CD4-positive, CD25-positive, alpha-beta regulatory T cell (primary cell): ENCODE data around the gene SLC8A1. TPM values are rescaled to one million over a fixed set of nuclear protein-coding genes. Genes with fewer than 3 reads are reported as not detected.

ENCODE experiments used
- ATAC-seq, 2 donors: fragments of 150-1000 bp; cut with Tn5 transposase; one replicate each; pipeline ENCODE4 v1.10.0; 2021; ENCODE audit warnings: low read depth in 2 of 2, moderate number of reproducible peaks in 2 of 2, moderate library complexity in 1 of 2
- DNase-seq, 3 donors: peaks; one replicate each; pipeline versions ENCODE4 v3.0.0 to v3.0.0-alpha.2; 2012 to 2022; ENCODE audit warnings: mixed read lengths in 1 of 3
- H3K27ac ChIP-seq: one replicate; pipeline ENCODE4 v1.7.0; 2013; ENCODE audit warnings: mild to moderate bottlenecking, low read length; ENCODE audit not compliant: insufficient read depth, poor library complexity, severe bottlenecking
- H3K27me3 ChIP-seq: one replicate; pipeline ENCODE4 v1.7.0; 2013; ENCODE audit warnings: low read length; ENCODE audit not compliant: control insufficient read depth, insufficient read depth
- H3K36me3 ChIP-seq: one replicate; pipeline ENCODE4 v1.7.0; 2013; ENCODE audit warnings: mild to moderate bottlenecking, low read length, moderate library complexity; ENCODE audit not compliant: control insufficient read depth, insufficient read depth
- H3K4me1 ChIP-seq: 2 replicates; pipeline ENCODE4 v1.7.0; 2013; ENCODE audit warnings: mild to moderate bottlenecking, low read length; ENCODE audit not compliant: insufficient read depth, control insufficient read depth, poor library complexity, severe bottlenecking
- H3K4me3 ChIP-seq: one replicate; pipeline ENCODE4 v1.7.0; 2013; ENCODE audit warnings: low read depth, mild to moderate bottlenecking, low read length, moderate library complexity
- H3K9me3 ChIP-seq, 2 experiments: 1 replicate in 1 of 2; 2 replicates in 1 of 2; pipeline ENCODE4 v1.7.0; 2013; ENCODE audit warnings: low read length in 2 of 2, mild to moderate bottlenecking in 1 of 2, moderate library complexity in 1 of 2; ENCODE audit not compliant: control insufficient read depth in 2 of 2
- H3K27ac Mint-ChIP-seq, 3 donors: one replicate each; pipeline ENCODE4 v1.8.0; 2020 to 2022; ENCODE audit warnings: mild to moderate bottlenecking in 3 of 3, mixed read lengths in 3 of 3, moderate library complexity in 2 of 3
- H3K27me3 Mint-ChIP-seq: one replicate; pipeline ENCODE4 v1.8.0; 2022; ENCODE audit warnings: mild to moderate bottlenecking, mixed read lengths
- H3K36me3 Mint-ChIP-seq: one replicate; pipeline ENCODE4 v1.8.0; 2020; ENCODE audit warnings: mixed read lengths
- H3K4me1 Mint-ChIP-seq, 4 donors: one replicate each; pipeline ENCODE4 v1.8.0; 2020 to 2022; ENCODE audit warnings: mixed read lengths in 4 of 4, mild to moderate bottlenecking in 1 of 4
- H3K4me3 Mint-ChIP-seq, 4 donors: one replicate each; pipeline ENCODE4 v1.8.0; 2020 to 2022; ENCODE audit warnings: mild to moderate bottlenecking in 4 of 4, mixed read lengths in 4 of 4, moderate library complexity in 3 of 4
- H3K9me3 Mint-ChIP-seq, 7 donors: one replicate each; pipeline ENCODE4 v1.8.0; 2020 to 2022; ENCODE audit warnings: mixed read lengths in 7 of 7, mild to moderate bottlenecking in 3 of 7, moderate library complexity in 2 of 7
- polyA plus RNA-seq, 4 donors: library from polyadenylated mRNA; unstranded; fragments of 300-500 nt; fragmentation: Illumina TruSeq; gene quantifications; one replicate each; pipeline ENCODE4 v1.2.3, GENCODE V29; 2021
- total RNA-seq: library from RNA; stranded (reverse); gene quantifications from one replicate; pipeline ENCODE4 v1.2.3, GENCODE V29; 2022

Gene SLC8A1
- total and polyA plus RNA-seq, 5 donors from 2014 or later = 0.22 to 0.43 TPM; not detected in 3

DNA sequence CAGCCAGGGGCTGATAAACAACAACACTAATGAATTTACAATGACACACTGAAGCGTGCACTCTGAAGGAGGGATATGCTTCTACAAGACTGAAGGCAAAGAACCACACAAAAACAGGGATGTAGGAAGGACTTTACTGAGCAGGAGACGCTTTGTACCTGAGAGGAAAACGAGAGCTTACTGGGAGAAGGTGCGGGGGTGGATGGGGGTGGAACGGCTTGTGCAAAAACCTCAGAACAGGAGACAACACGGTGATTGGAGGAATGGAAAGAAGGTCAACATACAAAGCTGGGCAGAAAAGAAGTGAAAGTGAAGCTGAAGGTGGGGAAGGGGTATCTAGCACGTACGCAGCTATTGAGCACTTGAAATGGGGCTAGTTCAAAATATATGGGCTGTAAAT, 93.1 kb downstream of the SLC8A1 start:
- ATAC-seq (no peak), DNase-seq (no peak)
- H3K4me3 Mint-ChIP-seq = no peak overlapping the region
- H3K4me1 Mint-ChIP-seq = no peaks in the 10 kb centered on the region
- Histone ChIP-seq H3K4me3 (no peak overlapping the region), H3K4me1 (no peaks in the 10 kb centered on the region), H3K36me3 (no peaks in the 10 kb centered on the region), H3K27me3 (no peaks in the 10 kb centered on the region), H3K9me3 (no peaks in the 10 kb centered on the region), H3K27ac (no peak overlapping the region)
- no peak overlapping the region for H3K27ac Mint-ChIP-seq
- H3K36me3 Mint-ChIP-seq = no peaks in the 10 kb centered on the region
- no peaks in the 10 kb centered on the region for H3K9me3 Mint-ChIP-seq
- no peaks in the 10 kb centered on the region for H3K27me3 Mint-ChIP-seq

GRCh38 chr2:40357667-40358066, 94.2 kb downstream of the SLC8A1 start:
- Histone ChIP-seq H3K4me1 (no peaks in the 10 kb centered on the region), H3K9me3 (no peaks in the 10 kb centered on the region), H3K27me3 (no peaks in the 10 kb centered on the region), H3K27ac (no peak overlapping the region), H3K36me3 (no peaks in the 10 kb centered on the region), H3K4me3 (no peak overlapping the region)
- Mint-ChIP-seq H3K27ac (no peak overlapping the region), H3K4me1 (no peaks in the 10 kb centered on the region), H3K27me3 (no peaks in the 10 kb centered on the region), H3K4me3 (no peak overlapping the region), H3K9me3 (no peaks in the 10 kb centered on the region), H3K36me3 (no peaks in the 10 kb centered on the region)
- ATAC-seq = no peak
- DNase-seq = no peak

DNA sequence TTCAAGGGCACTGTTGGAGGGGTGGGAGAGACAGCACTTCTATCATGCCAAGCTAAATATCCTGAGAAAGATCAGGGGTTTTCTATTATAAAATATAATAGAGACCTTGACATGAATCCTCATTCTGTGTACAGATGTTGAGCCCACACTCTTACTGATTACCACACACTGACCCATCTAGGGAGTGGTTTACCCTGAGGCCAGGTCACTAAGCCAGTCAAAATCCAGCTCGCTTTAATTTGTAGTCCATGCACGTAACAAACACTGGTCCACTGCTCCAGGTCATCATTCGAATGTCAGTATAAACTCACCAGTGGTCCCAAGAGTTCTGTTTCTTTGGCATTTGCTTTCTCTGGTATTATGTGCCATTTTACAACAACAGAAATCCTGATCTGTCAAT, 96.4 kb downstream of the SLC8A1 start:
- Histone ChIP-seq H3K4me3 (no peak overlapping the region), H3K4me1 (no peaks in the 10 kb centered on the region), H3K9me3 (no peaks in the 10 kb centered on the region), H3K27ac (no peak overlapping the region), H3K27me3 (no peaks in the 10 kb centered on the region), H3K36me3 (no peaks in the 10 kb centered on the region)
- no peaks in the 10 kb centered on the region for H3K36me3 Mint-ChIP-seq
- no peaks in the 10 kb centered on the region for H3K4me1 Mint-ChIP-seq
- no peak for ATAC-seq
- H3K27me3 Mint-ChIP-seq = no peaks in the 10 kb centered on the region
- H3K4me3 Mint-ChIP-seq = no peak overlapping the region
- no peaks in the 10 kb centered on the region for H3K9me3 Mint-ChIP-seq
- DNase-seq = no peak
- no peak overlapping the region for H3K27ac Mint-ChIP-seq

DNA sequence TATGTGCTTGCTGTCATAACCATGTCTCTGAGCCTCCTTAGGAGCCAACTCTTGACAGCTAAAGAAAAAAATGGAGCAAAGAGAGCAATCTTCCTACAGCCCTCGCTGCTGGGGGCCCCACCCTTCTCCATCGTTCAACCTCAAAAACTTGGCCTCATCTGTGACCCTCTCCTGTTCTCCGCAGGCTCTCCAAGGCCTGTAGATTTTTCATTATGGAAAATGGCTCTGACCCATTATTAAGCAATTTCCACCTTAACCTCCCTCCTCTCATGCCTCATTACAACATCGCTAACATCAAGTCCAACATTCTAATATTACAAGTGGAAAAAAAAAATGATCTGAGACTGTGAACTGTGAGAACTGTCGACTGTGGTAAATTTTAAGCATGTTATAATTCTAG, 98.7 kb downstream of the SLC8A1 start:
- Histone ChIP-seq H3K4me1 (no peaks in the 10 kb centered on the region), H3K9me3 (no peaks in the 10 kb centered on the region), H3K36me3 (no peaks in the 10 kb centered on the region), H3K27ac (no peak overlapping the region), H3K4me3 (no peak overlapping the region), H3K27me3 (no peaks in the 10 kb centered on the region)
- Mint-ChIP-seq H3K27ac (no peak overlapping the region), H3K4me1 (no peaks in the 10 kb centered on the region), H3K4me3 (no peak overlapping the region), H3K9me3 (no peaks in the 10 kb centered on the region), H3K27me3 (no peaks in the 10 kb centered on the region), H3K36me3 (no peaks in the 10 kb centered on the region)
- DNase-seq (no peak), ATAC-seq (no peak)

- DNase-seq (no peak), ATAC-seq (no peak)
- no peak overlapping the region for H3K4me3 ChIP-seq
- H3K4me3 Mint-ChIP-seq = no peak overlapping the region
- H3K27me3 Mint-ChIP-seq = no peaks in the 10 kb centered on the region
- no peak overlapping the region for H3K27ac ChIP-seq
- H3K4me1 ChIP-seq = no peaks in the 10 kb centered on the region
- H3K27me3 ChIP-seq = no peaks in the 10 kb centered on the region
- H3K4me1 Mint-ChIP-seq = no peaks in the 10 kb centered on the region
- no peak overlapping the region for H3K27ac Mint-ChIP-seq
- H3K36me3 Mint-ChIP-seq = no peaks in the 10 kb centered on the region
- no peaks in the 10 kb centered on the region for H3K36me3 ChIP-seq
- no peaks in the 10 kb centered on the region for H3K9me3 ChIP-seq
- peaks cover 0 to 1% (median 0%) of the 10 kb centered on the region in 7 donors for H3K9me3 Mint-ChIP-seq
Measured at GRCh38 chr2:40352703-40353099, 99.2 kb downstream of the SLC8A1 start.

DNA sequence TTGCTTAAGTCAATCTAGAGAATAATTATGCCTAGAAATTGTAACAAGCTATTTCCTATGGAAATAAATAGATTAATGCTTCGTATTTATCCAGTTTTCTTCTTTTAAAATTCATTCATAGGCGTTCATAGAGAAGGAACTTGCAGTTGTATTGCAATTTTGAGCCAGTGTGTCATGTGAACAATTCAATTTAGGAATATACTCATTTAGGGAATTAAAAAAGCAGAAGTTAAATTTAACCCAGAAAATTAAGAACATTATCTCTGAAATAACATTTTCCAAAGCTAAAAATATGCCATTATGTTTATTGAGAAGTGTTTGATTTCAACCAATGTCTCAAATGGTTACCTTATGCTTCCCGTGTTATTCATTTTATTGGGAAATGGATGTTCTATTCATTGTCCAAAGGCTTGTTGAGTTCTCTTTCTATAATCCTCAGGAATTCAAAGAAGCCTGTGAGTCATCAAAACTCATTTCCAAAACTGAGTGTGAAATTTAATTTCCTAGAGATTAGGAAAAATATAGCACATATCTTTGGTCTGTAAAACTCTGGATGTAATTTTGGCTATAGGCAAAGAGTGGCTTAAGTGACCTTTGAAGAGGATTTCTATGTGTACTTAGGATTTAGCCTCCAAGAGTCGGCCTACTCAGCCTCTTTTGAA, 99.7 kb downstream of the SLC8A1 start:
- H3K27ac Mint-ChIP-seq = no peak overlapping the region
- Histone ChIP-seq H3K4me3 (no peak overlapping the region), H3K36me3 (no peaks in the 10 kb centered on the region), H3K27me3 (no peaks in the 10 kb centered on the region), H3K27ac (no peak overlapping the region), H3K4me1 (no peaks in the 10 kb centered on the region), H3K9me3 (no peaks in the 10 kb centered on the region)
- DNase-seq = no peak
- H3K4me3 Mint-ChIP-seq = no peak overlapping the region
- H3K4me1 Mint-ChIP-seq = no peaks in the 10 kb centered on the region
- peaks cover 0 to 1% (median 0%) of the 10 kb centered on the region in 7 donors for H3K9me3 Mint-ChIP-seq
- no peak for ATAC-seq
- no peaks in the 10 kb centered on the region for H3K27me3 Mint-ChIP-seq
- H3K36me3 Mint-ChIP-seq = no peaks in the 10 kb centered on the region

DNA sequence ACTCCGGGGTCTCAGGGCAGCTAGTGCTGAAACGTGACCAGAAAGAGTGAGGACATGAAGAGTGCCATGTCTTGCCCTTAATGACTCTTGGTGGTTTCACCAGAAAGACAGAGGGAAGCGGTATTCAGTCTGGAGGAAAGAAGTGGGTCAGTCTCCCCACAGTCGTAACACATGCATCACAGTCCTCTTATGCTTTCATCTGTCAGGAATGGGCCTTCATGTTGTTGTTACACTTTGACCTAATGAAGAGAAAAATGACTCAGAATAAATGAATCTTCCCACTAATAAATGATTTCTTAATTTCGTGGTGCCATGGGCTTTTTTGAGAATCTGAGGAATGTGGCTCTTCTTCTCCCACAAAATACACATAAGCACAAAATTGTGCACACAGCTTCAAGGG, 103.2 kb downstream of the SLC8A1 start:
- Histone ChIP-seq H3K4me1 (no peaks in the 10 kb centered on the region), H3K9me3 (no peaks in the 10 kb centered on the region), H3K4me3 (no peak overlapping the region), H3K27me3 (no peaks in the 10 kb centered on the region), H3K36me3 (no peaks in the 10 kb centered on the region), H3K27ac (no peak overlapping the region)
- ATAC-seq (no peak), DNase-seq (no peak)
- Mint-ChIP-seq H3K36me3 (no peaks in the 10 kb centered on the region), H3K4me1 (no peaks in the 10 kb centered on the region), H3K9me3 (peaks cover 0 to 2% (median 0%) of the 10 kb centered on the region in 7 donors), H3K27me3 (no peaks in the 10 kb centered on the region), H3K27ac (no peak overlapping the region), H3K4me3 (no peak overlapping the region)

- no peak for DNase-seq
- no peaks in the 10 kb centered on the region for H3K36me3 ChIP-seq
- no peak overlapping the region for H3K4me3 ChIP-seq
- no peaks in the 10 kb centered on the region for H3K27me3 ChIP-seq
- no peak for ATAC-seq
- no peaks in the 10 kb centered on the region for H3K27me3 Mint-ChIP-seq
- H3K9me3 ChIP-seq = no peaks in the 10 kb centered on the region
- no peak overlapping the region for H3K27ac ChIP-seq
- H3K36me3 Mint-ChIP-seq = no peaks in the 10 kb centered on the region
- H3K9me3 Mint-ChIP-seq = peaks cover 0 to 2% (median 0%) of the 10 kb centered on the region in 7 donors
- H3K4me3 Mint-ChIP-seq = no peak overlapping the region
- H3K4me1 Mint-ChIP-seq = no peaks in the 10 kb centered on the region
- no peaks in the 10 kb centered on the region for H3K4me1 ChIP-seq
- H3K27ac Mint-ChIP-seq = no peak overlapping the region
Measured at GRCh38 chr2:40348038-40348437, 103.9 kb downstream of the SLC8A1 start.
